NT2/D1 (cell line): Measurements from ENCODE around the gene PXYLP1.

Experiments
- YY1 ChIP-seq: IDR thresholded peaks from 2 replicates; pipeline ENCODE4 v1.6.1; 2011; ENCODE audit not compliant: insufficient read length, insufficient read depth
- ZNF274 ChIP-seq: IDR thresholded peaks from 2 replicates; pipeline ENCODE4 v1.6.1; 2011; ENCODE audit warnings: mild to moderate bottlenecking, low read depth, low read length

GRCh38 chr3:141341536-141341935 is 109.9 kb downstream of the PXYLP1 start:
- TF ChIP-seq ZNF274 = no peak
- no peak for TF ChIP-seq YY1
